WTC11 (cell line): ENCODE measurements around the gene KDM4F.

Experiments used
- CREB1 ChIP-seq: sonication (generic); formaldehyde crosslinking; IDR thresholded peaks from 2 replicates; pipeline ENCODE4 v1.8.0; 2023; ENCODE audit warnings: mild to moderate bottlenecking, missing genetic modification reagents
- CREM ChIP-seq: sonication (generic); formaldehyde crosslinking; IDR thresholded peaks from 2 replicates; pipeline ENCODE4 v1.8.1; 2022; ENCODE audit warnings: mild to moderate bottlenecking, missing genetic modification reagents, moderate library complexity
- JAZF1 ChIP-seq: fragments of 250-450 bp; sonication (Bioruptor Pico); IDR thresholded peaks from 2 replicates; pipeline ENCODE4 v1.9.0; 2021; ENCODE audit warnings: moderate library complexity, mild to moderate bottlenecking, inconsistent platforms
- JUN ChIP-seq: sonication (generic); formaldehyde crosslinking; IDR thresholded peaks from 2 replicates; pipeline ENCODE4 v1.8.0; 2023; ENCODE audit warnings: mild to moderate bottlenecking, missing genetic modification reagents
- MYBL2 ChIP-seq: sonication (generic); formaldehyde crosslinking; IDR thresholded peaks from 2 replicates; pipeline ENCODE4 v1.8.1; 2023; ENCODE audit warnings: mild to moderate bottlenecking, moderate library complexity, missing genetic modification reagents
- SP1 ChIP-seq: sonication (generic); formaldehyde crosslinking; conservative IDR thresholded peaks from 2 replicates; pipeline ENCODE4 v1.8.1; 2022; ENCODE audit warnings: missing genetic modification reagents
- ZNF232 ChIP-seq: sonication (generic); formaldehyde crosslinking; IDR thresholded peaks from 2 replicates; pipeline ENCODE4 v1.8.0; 2022; ENCODE audit warnings: mild to moderate bottlenecking, missing genetic modification reagents
- TF ChIP-seq, protein P1 (sequence below): fragments of 200-600 bp; IDR thresholded peaks from 2 replicates; pipeline ENCODE4 v1.8.0; 2022; ENCODE audit warnings: antibody characterized with exemption
- TF ChIP-seq, protein P2 (sequence below): sonication (generic); formaldehyde crosslinking; IDR thresholded peaks from 2 replicates; pipeline ENCODE4 v1.8.0; 2023; ENCODE audit warnings: missing genetic modification reagents
- TF ChIP-seq, protein P3 (sequence below): sonication (generic); formaldehyde crosslinking; IDR thresholded peaks from 2 replicates; pipeline ENCODE4 v1.8.1; 2022; ENCODE audit warnings: low read depth, mild to moderate bottlenecking, moderate library complexity, missing genetic modification reagents, borderline replicate concordance
- TF ChIP-seq, protein P4 (sequence below): sonication (generic); formaldehyde crosslinking; IDR thresholded peaks from 2 replicates; pipeline ENCODE4 v1.8.0; 2022; ENCODE audit warnings: mild to moderate bottlenecking, missing genetic modification reagents
- TF ChIP-seq, protein P5 (sequence below): sonication (generic); formaldehyde crosslinking; IDR thresholded peaks from 2 replicates; pipeline ENCODE4 v1.8.1; 2023; ENCODE audit warnings: mild to moderate bottlenecking, missing genetic modification reagents, moderate library complexity

DNA sequence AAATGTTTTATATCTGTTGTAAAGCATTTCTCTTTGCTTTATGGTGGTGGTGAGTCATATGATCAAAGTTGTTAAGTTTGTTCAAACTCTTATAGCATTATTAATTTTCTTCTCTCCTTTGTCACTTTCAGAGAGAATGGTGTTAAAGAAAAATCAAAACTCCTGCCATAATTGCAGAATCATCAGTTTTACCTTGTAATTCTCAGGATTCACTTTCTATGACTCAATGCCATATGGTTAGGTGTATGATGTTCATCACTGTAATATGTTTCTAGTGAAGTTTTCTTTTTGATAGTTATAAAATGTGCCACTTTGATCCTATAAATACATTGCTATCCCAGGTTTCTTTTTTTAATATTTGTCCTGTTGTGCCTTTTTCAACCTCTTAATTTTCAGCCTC is 37.8 kb upstream of the KDM4F start:
- TF ChIP-seq JUN (CRISPR knock-in tag) (no peak), MYBL2 (CRISPR knock-in tag) (no peak), JAZF1 (CRISPR knock-in tag) (no peak), CREB1 (no peak), SP1 (no peak), CREM (no peak), ZNF232 (CRISPR knock-in tag) (no peak)
- TF ChIP-seq, protein P1, sequence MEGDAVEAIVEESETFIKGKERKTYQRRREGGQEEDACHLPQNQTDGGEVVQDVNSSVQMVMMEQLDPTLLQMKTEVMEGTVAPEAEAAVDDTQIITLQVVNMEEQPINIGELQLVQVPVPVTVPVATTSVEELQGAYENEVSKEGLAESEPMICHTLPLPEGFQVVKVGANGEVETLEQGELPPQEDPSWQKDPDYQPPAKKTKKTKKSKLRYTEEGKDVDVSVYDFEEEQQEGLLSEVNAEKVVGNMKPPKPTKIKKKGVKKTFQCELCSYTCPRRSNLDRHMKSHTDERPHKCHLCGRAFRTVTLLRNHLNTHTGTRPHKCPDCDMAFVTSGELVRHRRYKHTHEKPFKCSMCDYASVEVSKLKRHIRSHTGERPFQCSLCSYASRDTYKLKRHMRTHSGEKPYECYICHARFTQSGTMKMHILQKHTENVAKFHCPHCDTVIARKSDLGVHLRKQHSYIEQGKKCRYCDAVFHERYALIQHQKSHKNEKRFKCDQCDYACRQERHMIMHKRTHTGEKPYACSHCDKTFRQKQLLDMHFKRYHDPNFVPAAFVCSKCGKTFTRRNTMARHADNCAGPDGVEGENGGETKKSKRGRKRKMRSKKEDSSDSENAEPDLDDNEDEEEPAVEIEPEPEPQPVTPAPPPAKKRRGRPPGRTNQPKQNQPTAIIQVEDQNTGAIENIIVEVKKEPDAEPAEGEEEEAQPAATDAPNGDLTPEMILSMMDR: no peak
- TF ChIP-seq, protein P2, sequence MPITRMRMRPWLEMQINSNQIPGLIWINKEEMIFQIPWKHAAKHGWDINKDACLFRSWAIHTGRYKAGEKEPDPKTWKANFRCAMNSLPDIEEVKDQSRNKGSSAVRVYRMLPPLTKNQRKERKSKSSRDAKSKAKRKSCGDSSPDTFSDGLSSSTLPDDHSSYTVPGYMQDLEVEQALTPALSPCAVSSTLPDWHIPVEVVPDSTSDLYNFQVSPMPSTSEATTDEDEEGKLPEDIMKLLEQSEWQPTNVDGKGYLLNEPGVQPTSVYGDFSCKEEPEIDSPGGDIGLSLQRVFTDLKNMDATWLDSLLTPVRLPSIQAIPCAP (CRISPR knock-in tag): no peak
- TF ChIP-seq, protein P3, sequence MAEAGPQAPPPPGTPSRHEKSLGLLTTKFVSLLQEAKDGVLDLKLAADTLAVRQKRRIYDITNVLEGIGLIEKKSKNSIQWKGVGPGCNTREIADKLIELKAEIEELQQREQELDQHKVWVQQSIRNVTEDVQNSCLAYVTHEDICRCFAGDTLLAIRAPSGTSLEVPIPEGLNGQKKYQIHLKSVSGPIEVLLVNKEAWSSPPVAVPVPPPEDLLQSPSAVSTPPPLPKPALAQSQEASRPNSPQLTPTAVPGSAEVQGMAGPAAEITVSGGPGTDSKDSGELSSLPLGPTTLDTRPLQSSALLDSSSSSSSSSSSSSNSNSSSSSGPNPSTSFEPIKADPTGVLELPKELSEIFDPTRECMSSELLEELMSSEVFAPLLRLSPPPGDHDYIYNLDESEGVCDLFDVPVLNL: no peak
- TF ChIP-seq, protein P4, sequence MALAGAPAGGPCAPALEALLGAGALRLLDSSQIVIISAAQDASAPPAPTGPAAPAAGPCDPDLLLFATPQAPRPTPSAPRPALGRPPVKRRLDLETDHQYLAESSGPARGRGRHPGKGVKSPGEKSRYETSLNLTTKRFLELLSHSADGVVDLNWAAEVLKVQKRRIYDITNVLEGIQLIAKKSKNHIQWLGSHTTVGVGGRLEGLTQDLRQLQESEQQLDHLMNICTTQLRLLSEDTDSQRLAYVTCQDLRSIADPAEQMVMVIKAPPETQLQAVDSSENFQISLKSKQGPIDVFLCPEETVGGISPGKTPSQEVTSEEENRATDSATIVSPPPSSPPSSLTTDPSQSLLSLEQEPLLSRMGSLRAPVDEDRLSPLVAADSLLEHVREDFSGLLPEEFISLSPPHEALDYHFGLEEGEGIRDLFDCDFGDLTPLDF (CRISPR knock-in tag): no peak
- TF ChIP-seq, protein P5, sequence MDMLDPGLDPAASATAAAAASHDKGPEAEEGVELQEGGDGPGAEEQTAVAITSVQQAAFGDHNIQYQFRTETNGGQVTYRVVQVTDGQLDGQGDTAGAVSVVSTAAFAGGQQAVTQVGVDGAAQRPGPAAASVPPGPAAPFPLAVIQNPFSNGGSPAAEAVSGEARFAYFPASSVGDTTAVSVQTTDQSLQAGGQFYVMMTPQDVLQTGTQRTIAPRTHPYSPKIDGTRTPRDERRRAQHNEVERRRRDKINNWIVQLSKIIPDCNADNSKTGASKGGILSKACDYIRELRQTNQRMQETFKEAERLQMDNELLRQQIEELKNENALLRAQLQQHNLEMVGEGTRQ (CRISPR knock-in tag): no peak
